OCI-LY1 (cell line): ENCODE data around the gene MYEOV.

ENCODE experiments used
- H2AFZ ChIP-seq: fragments of 200-600 bp; sonication (generic), shearing (Covaris generic); 2 replicates; pipeline ENCODE4 v1.6.0; 2014; ENCODE audit warnings: antibody characterized with exemption, mild to moderate bottlenecking, low read length
- H3F3A ChIP-seq: fragments of 200-600 bp; sonication (generic), shearing (Covaris generic); 2 replicates; pipeline ENCODE4 v1.6.0; 2014; ENCODE audit warnings: mild to moderate bottlenecking, antibody characterized with exemption, low read length, moderate library complexity; ENCODE audit not compliant: insufficient read depth
- H3K27ac ChIP-seq: fragments of 200-600 bp; sonication (generic); 2 replicates; pipeline ENCODE4 v1.5.1; 2014; ENCODE audit warnings: low read length, mixed run types, mild to moderate bottlenecking, low read depth; ENCODE audit not compliant: poor library complexity, severe bottlenecking
- H3K27me3 ChIP-seq: fragments of 200-600 bp; sonication (generic); 2 replicates; pipeline ENCODE4 v1.6.0; 2014; ENCODE audit warnings: antibody characterized with exemption, mild to moderate bottlenecking, low read length, moderate library complexity; ENCODE audit not compliant: insufficient read depth
- H3K36me3 ChIP-seq: fragments of 200-600 bp; sonication (generic); 2 replicates; pipeline ENCODE4 v1.6.1; 2014; ENCODE audit warnings: mild to moderate bottlenecking, antibody characterized with exemption, low read length, moderate library complexity, mixed read lengths; ENCODE audit not compliant: insufficient read depth
- H3K4me1 ChIP-seq: fragments of 200-600 bp; sonication (generic); 2 replicates; pipeline ENCODE4 v1.5.1; 2014; ENCODE audit warnings: mild to moderate bottlenecking, low read length, moderate library complexity; ENCODE audit not compliant: insufficient read depth, severe bottlenecking
- H3K4me2 ChIP-seq: fragments of 200-600 bp; sonication (generic), shearing (Covaris generic); 2 replicates; pipeline ENCODE4 v1.6.1; 2014; ENCODE audit warnings: low read length
- H3K4me3 ChIP-seq: fragments of 200-600 bp; sonication (generic); 2 replicates; pipeline ENCODE4 v1.5.1; 2014; ENCODE audit warnings: low read length, low read depth, mild to moderate bottlenecking, mixed read lengths; ENCODE audit not compliant: poor library complexity, severe bottlenecking
- H3K79me2 ChIP-seq: fragments of 200-600 bp; shearing (Covaris generic); 2 replicates; pipeline ENCODE4 v1.6.1; 2016; ENCODE audit warnings: mixed run types, low read length, mixed read lengths; ENCODE audit not compliant: insufficient read depth
- H3K9ac ChIP-seq: fragments of 200-600 bp; sonication (generic), shearing (Covaris generic); 2 replicates; pipeline ENCODE4 v1.6.1; 2014; ENCODE audit warnings: mild to moderate bottlenecking, low read length, mixed read lengths
- H3K9me2 ChIP-seq: fragments of 200-600 bp; sonication (generic), shearing (Covaris generic); 2 replicates; pipeline ENCODE4 v1.6.1; 2014; ENCODE audit warnings: low read depth, mild to moderate bottlenecking, low read length, mixed read lengths
- H3K9me3 ChIP-seq: fragments of 200-600 bp; shearing (Covaris generic); 2 replicates; pipeline ENCODE4 v1.6.1; 2014; ENCODE audit warnings: low read length, mixed read lengths
- H4K20me1 ChIP-seq: fragments of 200-600 bp; sonication (generic), shearing (Covaris generic); 2 replicates; pipeline ENCODE4 v1.6.0; 2016; ENCODE audit warnings: mild to moderate bottlenecking, low read length; ENCODE audit not compliant: insufficient read depth
- CTCF ChIP-seq: fragments of 200-600 bp; sonication (generic), shearing (Covaris generic); IDR thresholded peaks from 2 replicates; pipeline ENCODE4 v1.5.1; 2017; ENCODE audit warnings: mild to moderate bottlenecking, antibody characterized with exemption, low read length, moderate library complexity, mixed read lengths
- EZH2 ChIP-seq: fragments of 200-600 bp; sonication (generic), shearing (Covaris generic); IDR thresholded peaks from 2 replicates; pipeline ENCODE4 v1.8.0; 2017; ENCODE audit warnings: borderline replicate concordance, mixed run types, mild to moderate bottlenecking, antibody characterized with exemption, low read length, moderate library complexity, mixed read lengths

The MYEOV gene

GRCh38 chr11:69317401-69318092, 23.6 kb downstream of the MYEOV start:
- Histone ChIP-seq H3K9ac (no peak overlapping the region), H3K27me3 (no peaks in the 10 kb centered on the region), H4K20me1 (no peaks in the 10 kb centered on the region), H3K9me3 (no peaks in the 10 kb centered on the region), H3K27ac (no peak overlapping the region), H3K9me2 (no peaks in the 10 kb centered on the region), H3K4me3 (no peak overlapping the region), H3F3A (no peaks in the 10 kb centered on the region), H2AFZ (no peak overlapping the region), H3K4me1 (no peaks in the 10 kb centered on the region), H3K4me2 (no peak overlapping the region), H3K36me3 (no peaks in the 10 kb centered on the region), H3K79me2 (no peaks in the 10 kb centered on the region)
- TF ChIP-seq EZH2 (no peak), CTCF (no peak)

DNA sequence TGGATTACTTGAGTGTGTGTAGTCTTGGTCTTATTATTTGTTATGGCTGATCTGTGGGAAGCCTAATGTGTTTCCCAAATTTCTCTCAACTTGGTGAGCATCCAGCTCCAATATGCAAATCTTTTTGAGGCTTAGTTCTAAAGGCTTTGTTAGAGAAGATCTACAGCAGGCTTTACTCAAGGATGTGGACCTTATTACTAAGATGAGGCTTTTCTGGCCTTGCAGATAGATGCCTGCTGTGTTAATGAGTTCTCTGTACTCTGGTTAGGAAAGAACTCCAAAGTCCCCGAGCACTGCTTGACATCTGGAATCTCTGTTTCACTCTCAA, 24.1 kb downstream of the MYEOV start:
- Histone ChIP-seq H3K9me3 (no peaks in the 10 kb centered on the region), H3K4me1 (no peaks in the 10 kb centered on the region), H3K9ac (no peak overlapping the region), H3K4me2 (no peak overlapping the region), H3F3A (no peaks in the 10 kb centered on the region), H3K27me3 (no peaks in the 10 kb centered on the region), H3K36me3 (no peaks in the 10 kb centered on the region), H3K4me3 (no peak overlapping the region), H3K27ac (no peak overlapping the region), H4K20me1 (no peaks in the 10 kb centered on the region), H3K79me2 (no peaks in the 10 kb centered on the region), H2AFZ (no peak overlapping the region), H3K9me2 (no peaks in the 10 kb centered on the region)
- TF ChIP-seq CTCF (no peak), EZH2 (no peak)

DNA sequence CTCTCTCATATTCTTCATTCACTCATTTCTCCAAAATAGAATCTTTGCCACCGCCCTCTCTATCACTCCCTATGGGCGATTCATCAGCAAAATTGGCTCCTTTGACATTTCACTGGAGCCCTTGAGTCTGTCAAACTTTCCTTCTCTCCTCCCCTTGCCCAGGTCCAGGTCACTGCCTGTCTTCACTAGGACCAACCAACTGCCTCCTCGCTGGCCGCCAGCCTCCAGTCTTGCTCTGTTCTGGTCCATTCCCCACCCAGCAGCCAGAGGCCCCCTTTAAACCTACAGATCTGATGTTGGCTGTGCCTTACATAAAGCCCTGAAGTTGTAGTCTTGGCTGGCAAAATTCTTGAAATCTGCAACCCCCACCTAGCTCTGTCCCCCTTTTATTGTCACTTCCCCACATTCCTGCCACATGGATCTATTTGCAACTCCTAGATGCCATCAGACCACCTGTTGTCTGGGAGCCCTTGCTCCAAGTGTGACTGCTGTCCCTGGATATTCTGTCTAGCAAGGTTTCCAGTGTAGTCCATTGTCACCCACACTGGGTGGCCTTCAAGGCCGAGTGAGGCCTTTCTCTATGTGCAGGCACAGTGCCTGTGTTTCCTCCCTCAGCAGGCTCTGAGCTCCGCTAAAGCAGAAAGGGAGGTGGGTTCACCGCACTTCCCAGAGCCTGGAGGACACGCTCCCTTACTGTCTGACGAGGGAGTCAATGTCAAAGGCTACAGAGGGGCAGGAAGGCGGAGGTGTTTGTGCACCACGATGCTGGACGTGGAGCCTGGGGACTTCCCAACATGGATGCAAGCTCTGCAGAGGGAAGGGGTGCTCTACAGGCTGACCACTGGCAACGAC, 25.5 kb downstream of the MYEOV start:
- Histone ChIP-seq H3F3A (no peaks in the 10 kb centered on the region), H3K9ac (no peak overlapping the region), H3K9me2 (no peaks in the 10 kb centered on the region), H3K4me1 (no peaks in the 10 kb centered on the region), H3K9me3 (no peaks in the 10 kb centered on the region), H4K20me1 (no peaks in the 10 kb centered on the region), H3K36me3 (no peaks in the 10 kb centered on the region), H3K27me3 (no peaks in the 10 kb centered on the region), H3K79me2 (no peaks in the 10 kb centered on the region), H2AFZ (no peak overlapping the region), H3K27ac (no peak overlapping the region), H3K4me3 (no peak overlapping the region), H3K4me2 (no peak overlapping the region)
- TF ChIP-seq CTCF: no peak
- TF ChIP-seq EZH2: no peak
